ENCODE measurements around the gene PCNP.
"Not testable (repeated sequence)": the region's sequence is repeated elsewhere in the genome, so short reads cannot be mapped to it uniquely, and the experiment has no call there.

The PCNP gene

DNA sequence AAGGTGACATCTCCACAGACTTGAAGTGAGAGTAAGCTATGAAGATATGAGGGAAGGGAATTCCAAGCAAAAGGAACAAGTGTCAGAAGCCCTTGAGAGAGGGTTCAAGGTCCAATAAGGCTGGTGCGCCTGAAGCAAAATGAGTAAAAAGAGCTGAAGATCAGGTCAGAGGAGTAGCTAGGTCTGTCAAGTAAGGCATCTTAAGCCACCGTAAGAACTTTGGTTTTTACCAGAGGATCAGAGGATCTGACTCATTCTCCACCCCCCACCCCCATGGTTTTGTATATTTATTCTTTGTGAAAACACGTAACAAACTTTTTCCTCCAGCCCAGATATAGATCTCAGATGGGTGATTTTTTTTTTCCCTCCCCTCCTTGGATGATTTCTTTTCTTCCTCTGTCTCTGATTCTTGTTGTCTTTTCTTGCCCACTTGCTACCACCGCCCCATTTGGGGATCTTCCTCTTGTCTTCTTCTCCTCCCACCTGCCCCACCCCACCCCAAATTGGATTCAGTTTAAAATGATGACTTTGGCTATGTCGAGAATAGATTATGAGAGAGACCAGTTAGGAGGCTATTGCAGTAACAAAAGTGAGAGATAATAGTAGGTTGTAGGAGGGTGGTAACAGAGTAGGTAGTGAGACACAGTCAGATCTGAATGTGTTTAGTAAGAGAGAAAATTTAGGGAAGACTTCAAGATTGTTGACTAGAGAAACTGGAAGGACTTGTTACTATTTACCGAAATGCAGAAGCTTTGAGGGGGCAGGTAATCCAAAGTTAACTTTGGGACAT, 6.3 kb upstream of the PCNP start:
- DNase-seq (ENCODE audit: low read depth) = no peak

DNA sequence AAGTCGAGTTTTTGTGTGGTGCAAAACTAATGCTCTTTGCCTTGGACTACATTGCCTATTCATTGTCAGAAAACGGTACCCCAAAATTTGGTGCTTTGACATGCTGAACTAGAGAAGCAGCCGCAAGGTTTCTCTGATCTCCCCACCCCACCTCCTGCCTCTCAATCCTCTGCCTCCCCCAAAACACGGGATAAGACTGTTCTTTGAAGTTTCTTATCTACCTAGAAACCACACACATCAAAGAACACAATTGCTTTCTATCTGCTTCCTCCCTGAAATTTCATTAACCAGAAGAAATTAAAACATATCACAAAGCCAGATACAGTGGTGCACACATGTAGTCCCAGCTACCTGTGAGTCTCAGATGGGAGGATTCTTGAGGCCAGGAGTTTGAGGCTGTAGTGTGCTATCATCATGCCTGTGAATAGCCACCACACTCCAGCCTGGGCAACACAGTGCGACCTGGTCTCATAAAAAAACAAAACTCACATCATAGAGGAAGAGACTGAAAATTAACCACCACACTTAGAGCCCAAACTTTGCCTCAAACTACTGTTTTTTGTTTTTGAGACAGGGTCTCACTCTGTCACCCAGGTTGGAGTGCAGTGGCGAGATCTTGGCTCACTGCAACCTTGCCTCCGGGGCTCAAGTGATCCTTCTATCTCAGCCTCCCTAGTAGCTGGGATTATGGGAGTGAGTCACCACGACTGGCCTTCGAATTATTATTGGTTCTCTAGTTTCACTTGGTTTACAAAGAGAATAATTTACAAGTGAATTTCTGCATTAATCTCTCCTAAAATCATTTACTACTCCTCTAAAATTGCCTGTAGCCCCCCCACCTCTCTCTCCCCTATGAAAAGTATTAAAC, 2.7 kb upstream of the PCNP start:
- no peak for DNase-seq (ENCODE audit: low read depth)

DNA sequence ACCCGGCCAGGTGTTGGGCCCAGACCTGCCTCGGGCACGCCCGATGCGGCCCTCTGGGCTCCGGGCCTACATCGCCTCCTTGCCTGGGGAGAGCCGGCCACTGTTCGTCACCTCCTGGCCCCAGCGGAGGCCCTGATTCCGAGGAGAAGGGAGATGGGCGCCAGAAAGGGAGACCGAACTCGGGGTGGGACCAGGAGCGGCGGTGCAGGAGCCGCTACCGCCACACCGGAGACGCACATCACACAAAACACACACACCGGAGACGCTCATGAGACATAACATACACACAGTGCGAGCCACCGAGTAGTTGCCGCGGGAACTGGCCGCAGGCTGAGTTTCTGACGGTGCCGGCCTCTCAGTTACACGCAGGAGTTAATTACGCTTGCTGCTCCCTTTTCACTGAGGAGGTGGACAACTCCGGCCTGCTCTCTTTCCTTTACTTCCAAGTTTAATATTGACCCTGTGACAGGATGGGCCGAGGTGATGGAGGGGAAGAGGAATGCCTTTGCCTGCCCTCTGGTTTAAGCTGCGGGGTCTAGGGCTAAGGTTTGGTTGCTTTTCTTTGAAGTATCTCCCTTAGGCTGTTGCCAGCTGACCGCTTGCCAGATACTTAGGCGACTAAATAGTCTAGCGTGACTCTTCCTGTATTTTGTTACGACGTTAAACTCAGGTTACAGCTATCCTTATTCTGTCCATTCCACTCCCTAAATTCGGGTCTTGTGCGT, 570 bp downstream of the PCNP start:
- no peak for DNase-seq (ENCODE audit: low read depth)

DNA sequence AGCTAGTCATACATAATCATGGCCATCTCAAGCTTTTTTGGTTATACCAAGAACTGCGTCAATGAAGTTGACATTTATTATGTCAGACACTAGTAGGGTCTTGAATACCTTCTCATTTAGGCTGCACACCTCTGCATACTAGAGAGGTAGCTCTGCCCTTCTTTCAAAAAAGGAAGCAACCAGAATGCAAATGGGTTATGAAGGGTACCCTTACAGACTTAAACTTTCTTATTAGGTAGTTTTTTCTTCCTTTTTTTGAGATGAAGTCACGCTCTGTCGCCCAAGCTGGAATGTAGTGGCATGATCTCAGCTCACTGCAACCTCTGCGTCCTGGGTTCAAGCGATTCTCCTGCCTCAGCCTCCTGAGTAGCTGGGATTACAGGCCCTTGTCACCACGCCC, 3.3 kb downstream of the PCNP start:
- DNase-seq (ENCODE audit: low read depth) = no peak

DNA sequence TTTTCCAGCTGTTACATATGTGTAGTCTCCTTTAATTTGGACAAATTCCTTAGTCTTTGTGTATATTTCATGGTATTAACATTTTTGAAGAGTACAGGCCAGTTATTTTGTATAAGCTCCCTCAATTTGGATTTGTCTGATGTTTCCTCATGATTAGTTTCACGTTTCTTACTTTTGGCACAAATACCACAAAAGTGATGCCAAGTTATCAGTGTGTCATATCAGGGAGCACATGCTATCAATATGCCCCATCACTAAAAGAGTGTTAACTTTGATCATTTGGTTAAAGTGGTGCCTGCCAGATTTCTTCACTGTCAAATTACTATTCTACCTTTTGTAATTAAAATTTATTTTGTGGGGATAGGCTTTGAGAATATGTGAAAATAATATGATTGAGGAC, 14.6 kb downstream of the PCNP start:
- DNase-seq (ENCODE audit: low read depth) = no peak

DNA sequence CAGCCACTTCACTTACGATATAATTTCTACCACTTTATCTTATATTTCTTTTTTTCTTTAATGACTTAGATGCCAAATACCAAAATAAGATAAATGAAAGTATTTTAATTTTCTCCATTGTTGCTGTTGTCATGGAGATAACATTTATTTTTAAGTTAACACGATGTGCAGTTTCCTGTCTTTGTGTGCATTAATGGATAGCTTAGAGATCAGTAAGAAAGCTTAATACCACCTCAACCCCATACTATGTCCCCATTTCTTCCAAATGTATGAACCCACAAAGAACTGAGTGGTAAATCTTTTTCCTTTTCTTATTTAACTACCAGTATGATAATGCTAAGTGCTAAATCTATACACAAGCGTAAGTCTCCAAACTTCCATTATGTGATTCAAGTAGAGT, 17.1 kb downstream of the PCNP start:
- DNase-seq (ENCODE audit: low read depth) = no peak

DNA sequence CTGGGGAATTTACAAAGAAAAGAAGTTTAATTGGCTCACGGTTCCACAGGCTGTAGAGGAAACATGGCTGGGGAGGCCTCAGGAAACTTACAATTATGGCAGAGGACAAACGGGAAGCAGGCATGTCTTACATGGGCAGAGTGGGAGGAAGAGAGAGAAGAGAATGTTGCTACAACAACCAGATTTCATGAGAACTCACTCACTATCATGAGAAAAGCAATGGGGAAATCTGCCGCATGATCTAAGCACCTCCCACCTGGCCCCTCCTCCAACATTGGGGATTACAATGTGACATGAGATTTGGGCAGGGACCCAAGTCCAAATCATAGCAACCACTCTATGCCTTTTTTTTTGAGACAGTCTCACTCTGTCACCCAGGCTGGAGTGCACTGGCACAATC, 28.8 kb downstream of the PCNP start:
- no peak for DNase-seq (ENCODE audit: low read depth)

DNA sequence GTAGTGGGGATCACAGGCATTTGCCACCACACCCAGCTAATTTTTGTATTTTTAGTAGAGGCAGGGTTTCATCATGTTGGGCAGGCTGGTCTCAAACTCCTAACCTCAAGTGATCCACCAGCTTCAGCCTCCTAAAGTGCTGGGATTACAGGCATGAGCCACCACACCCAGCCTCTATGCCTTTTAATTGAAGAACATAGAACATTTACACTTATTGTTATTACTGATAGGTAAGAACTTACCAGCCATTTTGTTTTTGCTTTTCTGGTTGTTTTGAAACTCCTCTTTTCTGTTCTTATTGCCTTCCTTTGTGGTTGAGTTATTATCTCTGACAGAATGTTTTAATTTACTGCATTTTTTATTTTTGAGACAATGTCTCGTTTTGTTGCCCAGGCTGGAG, 29.2 kb downstream of the PCNP start:
- DNase-seq (ENCODE audit: low read depth) = no peak

DNA sequence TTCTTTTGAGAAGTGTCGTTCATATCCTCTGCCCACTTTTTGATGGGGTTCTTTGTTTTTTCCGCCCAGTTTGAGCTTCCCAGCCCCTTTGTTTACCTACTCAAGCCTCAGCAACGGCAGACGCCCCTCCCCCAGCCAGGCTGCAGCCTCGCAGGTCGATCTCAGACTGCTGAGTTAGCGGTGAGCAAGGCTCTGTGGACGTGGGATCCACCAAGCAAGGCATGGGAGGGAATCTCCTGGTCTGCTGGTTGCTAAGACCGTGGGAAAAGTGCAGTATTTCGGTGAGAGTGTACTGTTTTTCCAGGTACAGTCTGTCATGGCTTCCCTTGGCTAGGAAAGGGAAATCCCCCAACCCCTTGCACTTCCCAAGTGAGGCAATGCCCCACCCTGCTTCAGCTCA, 31.4 kb downstream of the PCNP start:
- DNase-seq (ENCODE audit: low read depth) = not testable (repeated sequence)

DNA sequence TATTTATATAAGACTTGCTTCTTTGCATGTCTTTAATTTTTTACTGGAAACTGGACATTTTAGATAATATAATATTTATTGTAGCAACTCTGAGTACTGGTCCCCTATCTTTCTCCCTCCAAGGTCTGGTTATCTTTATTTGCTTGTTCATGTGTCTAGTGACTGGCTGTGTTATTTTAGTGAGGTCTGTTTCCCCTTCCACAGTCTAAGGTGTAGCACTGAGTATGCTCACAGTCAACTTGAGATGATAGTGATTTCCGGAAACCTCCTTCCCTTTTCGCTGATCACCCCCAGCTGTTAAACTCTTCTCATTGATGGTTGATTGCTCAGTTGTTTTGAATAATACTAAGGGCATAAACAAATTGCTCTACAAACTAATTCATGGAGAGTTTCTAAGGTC, 37.0 kb downstream of the PCNP start:
- no peak for DNase-seq (ENCODE audit: low read depth)

DNA sequence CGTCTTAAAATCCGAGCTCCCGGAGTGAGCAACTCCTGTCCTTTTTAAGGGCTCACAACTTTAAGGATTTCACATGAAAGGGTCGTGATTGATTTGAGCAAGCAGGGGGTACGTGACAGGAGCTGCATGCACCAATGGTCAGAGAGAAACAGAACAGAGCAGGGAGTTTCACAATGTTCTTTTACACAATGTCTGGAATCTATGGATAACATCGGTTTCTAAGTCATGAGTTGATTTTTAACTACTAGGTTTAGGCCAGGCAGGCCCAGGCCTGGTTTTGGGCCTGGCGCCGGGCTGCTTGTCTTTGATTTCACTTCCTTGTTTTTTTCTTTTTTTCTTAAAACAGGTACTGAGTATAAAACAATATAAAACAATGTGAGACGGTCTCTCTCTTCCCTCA, 39.0 kb downstream of the PCNP start:
- DNase-seq (ENCODE audit: low read depth) = not testable (repeated sequence)

DNA sequence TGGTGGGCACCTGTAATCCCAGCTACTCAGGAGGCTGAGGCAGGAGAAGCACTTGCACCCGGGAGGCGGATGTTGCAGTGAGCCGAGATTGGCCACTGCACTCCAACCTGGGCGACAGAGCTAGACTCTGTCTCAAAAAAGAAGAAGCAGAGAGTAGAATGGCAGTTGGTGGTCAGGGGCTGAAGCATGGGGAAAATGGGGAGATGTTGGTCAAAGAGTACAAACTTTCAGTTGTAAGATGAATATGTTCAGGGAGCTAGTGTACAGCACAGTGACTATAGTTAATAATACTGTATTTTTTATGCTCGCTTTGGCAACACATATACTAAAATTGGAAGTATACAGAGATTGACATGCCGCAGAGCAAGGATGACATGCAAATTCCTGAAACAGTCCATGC, 41.5 kb downstream of the PCNP start:
- no peak for DNase-seq (ENCODE audit: low read depth)

DNA sequence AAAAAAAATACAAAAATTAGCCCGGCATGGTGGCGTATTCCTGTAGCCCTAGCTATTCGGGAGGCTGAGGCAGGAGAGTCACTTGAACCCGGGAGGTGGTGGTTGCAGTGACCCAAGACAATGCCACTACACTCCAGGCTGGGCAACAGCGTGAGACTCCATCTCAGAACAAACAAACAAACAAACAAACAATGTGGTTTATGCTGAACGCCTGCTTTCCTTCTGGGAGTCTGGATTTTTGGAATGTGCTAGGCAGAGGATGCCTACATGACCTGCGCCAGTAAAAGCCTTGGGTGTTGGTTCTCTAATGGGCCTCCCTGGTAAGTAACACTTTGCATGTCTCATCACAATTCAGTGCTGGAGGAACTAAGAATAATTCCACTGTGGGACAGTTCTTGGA, 43.5 kb downstream of the PCNP start:
- no peak for DNase-seq (ENCODE audit: low read depth)

DNA sequence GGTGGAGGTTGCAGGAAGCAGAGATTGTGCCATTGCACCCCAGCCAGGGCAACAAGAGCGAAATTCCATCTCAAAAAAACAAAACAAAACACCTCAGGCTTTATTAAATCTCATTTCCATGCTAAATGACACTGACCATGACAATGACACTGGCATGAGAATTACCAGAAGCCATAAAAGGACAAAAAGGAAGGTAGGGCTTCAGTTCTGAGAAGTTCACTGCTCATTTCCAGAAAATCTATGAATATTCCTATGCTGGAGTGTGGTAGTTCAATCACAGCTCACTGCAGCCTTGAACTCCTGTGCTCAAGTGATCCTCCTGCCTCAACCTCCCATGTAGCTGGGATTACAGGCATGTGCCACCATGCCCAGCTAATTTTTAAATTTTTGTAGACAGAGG, 44.7 kb downstream of the PCNP start:
- DNase-seq (ENCODE audit: low read depth) = no peak

DNA sequence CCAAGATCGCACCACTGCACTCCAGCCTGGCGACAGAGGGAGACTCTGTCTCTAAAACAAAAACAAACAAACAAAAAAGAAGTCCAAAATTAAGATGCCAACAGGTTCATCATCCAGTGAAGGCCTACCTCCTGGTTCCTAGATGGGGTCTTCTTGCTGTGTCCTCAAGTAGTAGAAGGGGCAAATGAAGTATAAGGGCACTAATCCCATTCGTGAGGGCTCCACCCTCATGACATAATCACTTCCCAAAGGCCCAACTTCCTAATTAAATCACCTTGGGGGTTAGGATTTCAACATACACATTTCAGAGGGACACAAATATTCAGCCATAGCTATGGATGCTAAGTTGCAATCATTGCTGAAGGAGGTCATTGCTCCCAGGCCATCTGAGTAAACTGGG, 45.8 kb downstream of the PCNP start:
- DNase-seq (ENCODE audit: low read depth) = no peak

DNA sequence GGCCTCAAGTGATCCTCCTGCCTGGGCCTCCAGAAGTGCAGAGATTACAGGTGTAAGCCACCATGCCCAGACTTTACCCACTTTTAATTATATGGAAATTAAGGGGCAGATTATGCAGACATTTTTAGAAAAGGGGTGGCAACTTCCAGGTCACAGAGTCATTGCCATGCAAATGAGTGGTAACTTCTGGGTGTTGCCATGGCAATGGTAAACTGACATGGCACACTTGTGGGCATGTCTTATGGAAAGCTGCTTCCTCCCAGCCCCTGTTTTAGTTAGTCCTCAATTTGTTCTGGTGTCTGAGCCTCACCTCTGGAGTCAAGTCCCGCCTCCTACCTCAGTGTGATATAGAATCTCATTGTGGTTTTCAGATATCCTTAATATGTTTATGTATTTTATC, 49.7 kb downstream of the PCNP start:
- DNase-seq (ENCODE audit: low read depth) = no peak

DNA sequence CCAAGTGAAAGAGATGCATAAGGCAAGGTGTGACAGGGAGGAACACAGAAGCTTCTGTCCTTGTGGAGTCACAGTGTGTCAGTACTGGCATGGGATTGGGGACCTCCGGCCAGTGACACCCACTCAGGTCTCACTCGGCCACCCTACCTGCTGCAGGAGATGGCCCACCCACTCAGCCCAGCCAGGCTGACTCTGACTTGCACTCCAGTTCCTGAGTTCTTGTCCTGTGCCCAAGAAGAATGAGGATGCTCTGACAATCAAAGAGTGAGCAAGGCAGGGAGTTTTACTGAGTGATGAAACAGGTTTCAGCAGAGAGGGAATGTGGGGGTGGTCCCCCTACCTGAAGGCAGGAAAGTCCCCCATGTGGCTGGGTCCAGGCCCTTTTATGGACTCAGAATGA, 50.9 kb downstream of the PCNP start:
- DNase-seq (ENCODE audit: low read depth) = no peak

DNA sequence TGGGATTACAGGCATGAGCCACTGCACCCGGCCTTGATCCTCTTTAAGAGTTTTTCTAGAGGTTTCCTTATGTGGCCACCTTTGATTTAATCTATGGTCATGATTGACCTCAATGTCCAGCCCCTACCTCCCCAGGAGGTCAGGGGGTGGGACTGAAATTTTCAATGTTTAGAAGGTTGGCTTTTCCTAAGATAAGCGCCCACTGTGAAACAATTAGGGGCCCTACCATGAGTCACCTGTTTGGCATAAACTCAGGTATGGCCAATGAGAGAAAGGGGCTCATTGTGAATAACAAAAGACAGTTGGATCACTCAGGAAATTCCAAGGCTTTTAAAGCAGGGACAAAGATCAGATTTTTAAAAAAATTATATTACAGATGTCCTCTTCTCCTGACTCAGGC, 51.9 kb downstream of the PCNP start:
- DNase-seq (ENCODE audit: low read depth) = no peak

DNA sequence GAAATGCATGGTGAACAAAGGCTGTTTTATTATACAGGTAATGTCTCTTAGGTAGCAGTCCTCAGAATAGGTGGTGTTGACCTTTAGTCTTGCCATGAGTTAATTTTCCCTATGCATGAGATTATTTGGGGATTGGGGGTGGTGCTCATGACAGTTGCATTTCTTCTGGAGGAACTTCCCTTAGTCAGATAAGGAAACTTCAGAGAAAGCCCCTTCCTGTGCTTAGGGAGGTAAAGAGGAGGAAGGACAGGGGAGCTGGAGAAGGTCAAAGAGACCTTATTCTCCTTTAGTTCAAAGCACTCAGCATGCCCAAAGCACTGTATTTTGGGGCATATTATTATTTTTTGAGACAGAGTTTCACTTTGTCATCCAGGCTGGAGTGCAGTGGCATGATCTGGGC, 55.2 kb downstream of the PCNP start:
- DNase-seq (ENCODE audit: low read depth) = no peak

DNA sequence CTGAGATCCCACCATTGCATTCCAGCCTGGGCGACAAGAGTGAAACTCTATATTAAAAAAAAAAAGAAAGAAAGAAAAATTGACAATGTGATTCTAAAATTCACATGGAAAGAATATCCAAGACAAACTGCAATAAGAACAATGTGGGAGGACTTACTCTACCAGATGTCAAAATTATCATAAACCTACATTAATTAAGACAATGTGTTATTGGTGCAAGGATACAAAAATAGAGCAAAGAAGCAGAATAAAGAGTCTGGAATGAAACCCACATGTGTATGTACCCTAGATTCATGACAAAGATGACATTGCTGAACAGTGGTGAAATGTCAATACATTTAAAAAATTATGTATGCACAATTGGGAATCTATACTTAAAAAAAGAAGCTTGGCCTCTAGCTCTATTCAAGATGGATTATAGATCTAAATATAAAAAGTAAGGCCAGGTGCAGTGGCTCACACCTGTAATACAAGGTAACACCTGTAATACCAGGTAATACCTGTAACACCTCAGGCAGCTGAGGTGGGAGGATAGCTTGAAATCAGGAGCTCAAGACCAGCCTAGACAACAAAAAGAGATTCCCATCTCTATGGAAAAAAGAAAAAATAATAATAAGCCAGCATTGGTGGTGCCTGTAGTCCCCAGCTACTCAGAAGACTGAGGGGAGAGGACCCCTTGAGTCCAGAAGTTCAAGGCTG, 57.3 kb downstream of the PCNP start:
- no peak for DNase-seq (ENCODE audit: low read depth)

DNA sequence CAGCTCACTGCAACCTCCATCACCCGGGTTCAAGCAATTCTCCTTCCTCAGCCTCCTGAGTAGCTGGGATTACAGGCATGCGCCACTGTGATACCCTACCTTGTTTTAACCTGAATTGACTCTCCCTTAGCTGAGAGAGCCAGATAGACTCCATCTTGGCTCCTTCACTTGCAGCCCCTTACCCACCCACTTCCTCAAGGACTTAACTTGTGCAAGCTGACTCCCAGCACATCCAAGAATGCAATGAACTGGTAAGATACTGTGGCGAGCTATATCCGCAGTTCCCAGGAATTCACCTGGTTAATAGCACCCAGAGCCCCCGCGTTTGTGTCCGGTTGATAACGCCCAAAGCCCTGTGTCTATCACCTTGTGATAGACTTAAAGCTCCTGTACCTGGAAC, 58.0 kb downstream of the PCNP start:
- DNase-seq (ENCODE audit: low read depth) = not testable (repeated sequence)

DNA sequence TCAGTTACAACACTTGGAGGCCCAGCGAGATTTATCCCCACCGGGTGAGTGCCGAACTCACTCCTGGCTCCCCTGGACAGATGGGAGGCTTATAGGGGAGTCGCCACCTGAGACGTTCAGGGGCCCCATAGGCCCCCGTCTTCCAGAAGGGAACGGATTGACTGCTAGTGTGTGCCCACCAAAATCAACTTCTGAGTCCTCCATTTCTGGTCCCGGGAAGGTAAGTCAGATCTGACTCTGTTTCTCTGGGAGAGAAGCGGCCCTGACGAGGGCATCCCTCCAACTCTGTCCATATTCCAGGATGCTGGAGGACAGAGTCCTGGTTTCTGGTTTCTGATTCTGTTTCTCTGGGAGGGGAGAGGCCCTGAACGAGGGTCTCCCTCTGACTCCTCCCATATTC, 58.6 kb downstream of the PCNP start:
- DNase-seq (ENCODE audit: low read depth) = no peak

Measured in stimulated activated CD8-positive, alpha-beta memory T cell treated with anti-CD3 and anti-CD28 coated beads, Interleukin-12 subunit alpha, Interleukin-12 subunit beta, amount 100 ng/mL, for 4 hours (primary cell).